Thyroid gland (tissue), 4 donors: ENCODE measurements around the gene EBF3. TPM values are rescaled to one million over a fixed set of nuclear protein-coding genes. Genes with fewer than 3 reads are reported as not detected.

Source experiments
- DNase-seq, 2 donors: peaks; one replicate each; pipeline ENCODE4 v3.0.0-alpha.2; 2019
- H3K27ac ChIP-seq, 3 donors: fragments of 200-600 bp; sonication (generic); 1 replicate in 2 of 3; 2 replicates in 1 of 3; pipeline ENCODE4 v1.5.1; 2016 to 2019; ENCODE audit warnings: mild to moderate bottlenecking in 1 of 3, moderate library complexity in 1 of 3
- H3K27me3 ChIP-seq: fragments of 200-600 bp; sonication (generic); one replicate; pipeline ENCODE4 v1.5.1; 2019
- H3K36me3 ChIP-seq, 2 donors: fragments of 200-600 bp; sonication (generic); one replicate each; pipeline ENCODE4 v1.5.1; 2016 to 2019
- H3K4me1 ChIP-seq, 2 donors: fragments of 200-600 bp; sonication (generic); one replicate each; pipeline ENCODE4 v1.5.1; 2017 to 2019
- H3K4me3 ChIP-seq, 3 donors: fragments of 200-600 bp; sonication (generic); replicated peaks in 1 of 3; 1 replicate in 2 of 3; 2 replicates in 1 of 3; pipeline ENCODE4 v1.5.1; 2016; ENCODE audit warnings: mild to moderate bottlenecking in 1 of 3
- H3K9me3 ChIP-seq: fragments of 200-600 bp; sonication (generic); one replicate; pipeline ENCODE4 v1.5.1; 2017
- CTCF ChIP-seq, 6 experiments: fragments of 200-600 bp in 3 of 6; fragments of 450-650 bp in 3 of 6; sonication (generic) in 3 of 6; IDR thresholded peaks; one replicate each; pipeline ENCODE4 v1.5.1; 2016 to 2019; ENCODE audit warnings: antibody characterized with exemption in 6 of 6, mild to moderate bottlenecking in 2 of 6, inconsistent platforms in 1 of 6, moderate library complexity in 1 of 6
- POLR2A ChIP-seq, 2 donors: fragments of 450-650 bp; IDR thresholded peaks; one replicate each; pipeline ENCODE4 v1.6.1; 2017; ENCODE audit warnings: antibody characterized with exemption in 2 of 2, mild to moderate bottlenecking in 2 of 2, moderate library complexity in 1 of 2
- WGBS, 2 donors: methylation state at CpG; one replicate each; pipeline ENCODE4 v1.1.5; 2017; 5-methylcytosine and 5-hydroxymethylcytosine counted together
- intact Hi-C: fragments of 100-400 bp; cut with DNase I; formaldehyde crosslinking; loops from one replicate; pipeline ENCODE4 v1.15.1; 2023
- total RNA-seq, 4 donors: library from RNA; depleted of rRNA; stranded (reverse); fragments of >200 nt; gene quantifications; one replicate each; pipeline ENCODE4 v1.2.3, GENCODE V29; 2016

Gene EBF3
- total RNA-seq, 4 donors from 2014 or later = 6.8 to 12.5 (median 8.8) TPM

GRCh38 chr10:129969184-129969910, 5.3 kb upstream of the EBF3 start:
- TF ChIP-seq POLR2A (IDR thresholded peaks at IDR 0.05) (no peak), CTCF (IDR thresholded peaks at IDR 0.05) (no peak)
- Histone ChIP-seq H3K36me3 (no peaks in the 10 kb centered on the region), H3K4me3 (peak overlapping the region in 1 of 3 donors; percentile 12), H3K4me1 (peaks cover 6 to 26% of the 10 kb centered on the region in 2 donors), H3K27me3 (peaks cover 59% of the 10 kb centered on the region), H3K9me3 (no peaks in the 10 kb centered on the region), H3K27ac (no peak overlapping the region)
- DNase-seq = no peak
- intact Hi-C loops = no loop called here
- WGBS, 2 donors = 4 to 13% methylated on average over 32 to 41 of the region's 68 CpGs

- Histone ChIP-seq H3K9me3 (no peaks in the 10 kb centered on the region), H3K4me1 (peaks cover 6 to 26% of the 10 kb centered on the region in 2 donors), H3K27ac (no peak overlapping the region), H3K4me3 (peak overlapping the region in 1 of 3 donors; percentile 12), H3K36me3 (no peaks in the 10 kb centered on the region), H3K27me3 (peaks cover 59% of the 10 kb centered on the region)
- peak in 1 of 2 donors; percentile 25 for DNase-seq
- TF ChIP-seq POLR2A (IDR thresholded peaks at IDR 0.05) (no peak), CTCF (IDR thresholded peaks at IDR 0.05) (peak in 4 of 6 experiments; percentile 6 to 49 (median 14))
- intact Hi-C loops = no loop called here
- 3 to 15% methylated on average over 5 of the region's 15 CpGs for WGBS, 2 donors
Measured at GRCh38 chr10:129968853-129969183, 4.7 kb upstream of the EBF3 start.

- no peak for DNase-seq
- H3K27me3 ChIP-seq = peaks cover 59% of the 10 kb centered on the region
- 35 to 36% methylated on average over 29 to 47 of the region's 62 CpGs for WGBS, 2 donors
- no peaks in the 10 kb centered on the region for H3K36me3 ChIP-seq
- intact Hi-C loops = no loop called here
- peaks cover 6 to 26% of the 10 kb centered on the region in 2 donors for H3K4me1 ChIP-seq
- no peak overlapping the region for H3K27ac ChIP-seq
- TF ChIP-seq POLR2A (IDR thresholded peaks at IDR 0.05) (no peak), CTCF (IDR thresholded peaks at IDR 0.05) (no peak)
- no peak overlapping the region for H3K4me3 ChIP-seq
- no peaks in the 10 kb centered on the region for H3K9me3 ChIP-seq
Measured at GRCh38 chr10:129968020-129968852, 4.2 kb upstream of the EBF3 start.

DNA sequence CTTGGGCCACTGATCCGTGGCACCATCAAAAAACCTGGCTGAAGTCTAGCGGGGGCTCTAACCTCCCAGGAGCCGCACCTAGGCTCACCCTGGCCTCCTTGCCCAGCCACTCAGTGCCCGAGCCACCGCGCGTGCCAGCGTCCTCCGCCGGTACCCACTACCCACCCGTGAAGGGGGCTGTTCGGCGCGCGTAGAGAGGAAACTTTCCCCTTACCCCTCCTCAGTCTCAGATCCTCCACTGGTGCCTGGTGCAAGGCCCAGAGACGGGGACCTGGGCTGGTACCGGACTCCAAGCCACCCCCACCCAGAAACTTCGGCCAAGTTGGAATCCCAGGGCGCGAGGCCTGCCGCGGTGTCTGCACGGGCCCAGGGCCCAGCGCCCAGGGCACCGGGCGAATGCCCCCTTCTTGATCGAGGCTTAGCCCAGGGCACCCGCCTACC, 3.5 kb upstream of the EBF3 start:
- Histone ChIP-seq H3K4me3 (no peak overlapping the region), H3K36me3 (no peaks in the 10 kb centered on the region), H3K9me3 (no peaks in the 10 kb centered on the region), H3K4me1 (peaks cover 6 to 31% of the 10 kb centered on the region in 2 donors), H3K27me3 (peaks cover 57% of the 10 kb centered on the region), H3K27ac (no peak overlapping the region)
- WGBS, 2 donors = 25 to 36% methylated on average over 17 to 18 of the region's 28 CpGs
- intact Hi-C loops = no loop called here
- TF ChIP-seq POLR2A (IDR thresholded peaks at IDR 0.05) (no peak), CTCF (IDR thresholded peaks at IDR 0.05) (no peak)
- DNase-seq = no peak
